AG09309 (cell line): Measurements from ENCODE around the gene VIL1.

Experiments
- DNase-seq: peaks from one replicate; pipeline ENCODE4 v3.0.0-alpha.2; 2010; ENCODE audit warnings: low read depth
- H3K4me3 ChIP-seq: 2 replicates; pipeline ENCODE4 v1.5.1; 2011; ENCODE audit warnings: mild to moderate bottlenecking, low read depth, low read length, moderate library complexity; ENCODE audit not compliant: control insufficient read depth
- TF ChIP-seq, protein P1 (sequence below): IDR thresholded peaks from 2 replicates; pipeline ENCODE4 v1.5.1; 2011; ENCODE audit warnings: mild to moderate bottlenecking, low read depth, low read length, inconsistent platforms; ENCODE audit not compliant: insufficient read depth, control insufficient read depth; ENCODE audit errors: missing control alignments

The VIL1 gene

GRCh38 chr2:218378053-218378452 is 40.9 kb upstream of the VIL1 start:
- TF ChIP-seq, protein P1, sequence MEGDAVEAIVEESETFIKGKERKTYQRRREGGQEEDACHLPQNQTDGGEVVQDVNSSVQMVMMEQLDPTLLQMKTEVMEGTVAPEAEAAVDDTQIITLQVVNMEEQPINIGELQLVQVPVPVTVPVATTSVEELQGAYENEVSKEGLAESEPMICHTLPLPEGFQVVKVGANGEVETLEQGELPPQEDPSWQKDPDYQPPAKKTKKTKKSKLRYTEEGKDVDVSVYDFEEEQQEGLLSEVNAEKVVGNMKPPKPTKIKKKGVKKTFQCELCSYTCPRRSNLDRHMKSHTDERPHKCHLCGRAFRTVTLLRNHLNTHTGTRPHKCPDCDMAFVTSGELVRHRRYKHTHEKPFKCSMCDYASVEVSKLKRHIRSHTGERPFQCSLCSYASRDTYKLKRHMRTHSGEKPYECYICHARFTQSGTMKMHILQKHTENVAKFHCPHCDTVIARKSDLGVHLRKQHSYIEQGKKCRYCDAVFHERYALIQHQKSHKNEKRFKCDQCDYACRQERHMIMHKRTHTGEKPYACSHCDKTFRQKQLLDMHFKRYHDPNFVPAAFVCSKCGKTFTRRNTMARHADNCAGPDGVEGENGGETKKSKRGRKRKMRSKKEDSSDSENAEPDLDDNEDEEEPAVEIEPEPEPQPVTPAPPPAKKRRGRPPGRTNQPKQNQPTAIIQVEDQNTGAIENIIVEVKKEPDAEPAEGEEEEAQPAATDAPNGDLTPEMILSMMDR, result no peak
- no peak overlapping the region for H3K4me3 ChIP-seq
- DNase-seq, result no peak

- DNase-seq, result no peak
- TF ChIP-seq, protein P1, result no peak
Observed at GRCh38 chr2:218381916-218382366, 37.0 kb upstream of the VIL1 start, which contains the start of gene SLC11A1. TSS of gene SLC11A1 (plus strand) at chr2:218382273. CDS start at chr2:218382369, 96 bp downstream.

DNA sequence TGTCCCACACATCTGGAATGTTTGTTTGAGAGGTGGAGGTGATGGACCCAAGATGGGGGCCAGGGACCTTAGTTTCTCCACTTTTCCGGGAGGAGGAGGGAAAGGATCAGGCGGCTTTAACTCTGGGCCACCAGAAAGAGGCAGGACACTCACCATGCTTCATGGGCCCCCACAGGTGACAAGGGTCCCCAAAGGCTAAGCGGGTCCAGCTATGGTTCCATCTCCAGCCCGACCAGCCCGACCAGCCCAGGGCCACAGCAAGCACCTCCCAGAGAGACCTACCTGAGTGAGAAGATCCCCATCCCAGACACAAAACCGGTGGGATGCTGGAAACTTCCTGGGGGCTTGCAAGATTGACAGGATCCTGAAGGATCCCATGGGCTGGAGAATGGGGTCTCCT is 36.1 kb upstream of the VIL1 start:
- no peak overlapping the region for H3K4me3 ChIP-seq
- TF ChIP-seq, protein P1, result no peak
- no peak for DNase-seq

More at GRCh38 chr2:218381916-218382366, 37.0 kb upstream of the VIL1 start, which contains the start of gene SLC11A1:
- no peak within 1 kb of the TSS for H3K4me3 ChIP-seq

DNA sequence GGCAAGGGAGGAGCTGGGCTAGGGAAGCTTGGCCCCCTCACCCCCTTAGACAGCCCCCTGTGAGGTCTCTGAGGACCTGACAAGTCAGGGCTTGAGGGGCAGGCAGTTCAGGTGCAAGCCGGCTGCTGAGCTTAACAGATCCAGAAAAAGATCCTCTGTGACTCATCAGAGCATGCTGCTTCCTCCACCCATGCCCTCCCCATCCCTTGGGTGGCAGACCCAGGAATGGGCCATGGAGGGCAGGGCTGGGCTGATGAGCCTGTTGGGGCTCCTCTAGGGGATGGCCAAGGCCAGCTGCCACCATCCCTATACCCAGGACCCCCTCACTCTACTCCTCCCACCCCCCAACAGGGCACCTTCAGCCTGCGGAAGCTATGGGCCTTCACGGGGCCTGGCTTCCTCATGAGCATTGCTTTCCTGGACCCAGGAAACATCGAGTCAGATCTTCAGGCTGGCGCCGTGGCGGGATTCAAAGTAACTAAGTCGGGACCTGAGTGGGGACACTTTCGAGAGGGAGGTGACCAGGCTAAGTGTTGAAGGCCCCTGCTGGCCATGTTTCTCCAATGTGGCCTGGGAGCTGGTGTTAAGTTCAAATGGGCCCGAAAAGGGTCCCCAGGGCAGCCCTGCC is 34.9 kb upstream of the VIL1 start:
- no peak overlapping the region for H3K4me3 ChIP-seq
- no peak for DNase-seq
- TF ChIP-seq, protein P1, result no peak

GRCh38 chr2:218384975-218385374 is 33.9 kb upstream of the VIL1 start:
- TF ChIP-seq, protein P1, result no peak
- DNase-seq, result no peak
- H3K4me3 ChIP-seq, result no peak overlapping the region

GRCh38 chr2:218386505-218387368 is 32.2 kb upstream of the VIL1 start:
- TF ChIP-seq, protein P1, result no peak
- DNase-seq, result no peak
- no peak overlapping the region for H3K4me3 ChIP-seq
